NOMO-1 treated with DMSO at 0.1 percent for 48 hours (cell line): ENCODE data around the gene ITSN2.

ENCODE experiments used
- DNase-seq: peaks from one replicate; lab custom pipeline; 2025; ENCODE audit not compliant: unreplicated experiment; lab: John Stamatoyannopoulos, UW

The ITSN2 gene

GRCh38 chr2:24273598-24273997, 86.7 kb downstream of the ITSN2 start:
- DNase-seq = no peak

GRCh38 chr2:24272907-24273306, 87.4 kb downstream of the ITSN2 start:
- no peak for DNase-seq

GRCh38 chr2:24272161-24272802, 88.1 kb downstream of the ITSN2 start:
- DNase-seq = no peak

- no peak for DNase-seq
These were observed 91.1 kb downstream of the ITSN2 start for GRCh38 chr2:24269265-24269664.

GRCh38 chr2:24265212-24265611, 95.1 kb downstream of the ITSN2 start:
- DNase-seq = no peak

GRCh38 chr2:24262421-24262970, 97.8 kb downstream of the ITSN2 start:
- no peak for DNase-seq

- peak; percentile 15 for DNase-seq
These were observed 98.9 kb downstream of the ITSN2 start for GRCh38 chr2:24261441-24261840.

- DNase-seq = no peak
These were observed 101.0 kb downstream of the ITSN2 start for GRCh38 chr2:24259316-24259715.

GRCh38 chr2:24258718-24259117, 101.6 kb downstream of the ITSN2 start:
- no peak for DNase-seq

GRCh38 chr2:24253303-24253919, 106.9 kb downstream of the ITSN2 start:
- no peak for DNase-seq

- DNase-seq = no peak
These were observed 112.7 kb downstream of the ITSN2 start for GRCh38 chr2:24247592-24247991.

- DNase-seq = no peak
These were observed 113.2 kb downstream of the ITSN2 start for GRCh38 chr2:24247164-24247563.

- no peak for DNase-seq
These were observed 114.2 kb downstream of the ITSN2 start for GRCh38 chr2:24245986-24246776.

- no peak for DNase-seq
These were observed 118.8 kb downstream of the ITSN2 start for GRCh38 chr2:24241528-24241927.

- no peak for DNase-seq
These were observed 120.8 kb downstream of the ITSN2 start for GRCh38 chr2:24239553-24239952.

GRCh38 chr2:24238158-24238557, 122.2 kb downstream of the ITSN2 start:
- no peak for DNase-seq

GRCh38 chr2:24237313-24237712, 123.0 kb downstream of the ITSN2 start:
- DNase-seq = no peak

GRCh38 chr2:24233321-24233720, 127.0 kb downstream of the ITSN2 start:
- DNase-seq = no peak

GRCh38 chr2:24231461-24231881, 128.9 kb downstream of the ITSN2 start:
- DNase-seq = no peak

GRCh38 chr2:24228470-24228869, 131.9 kb downstream of the ITSN2 start:
- DNase-seq = no peak

GRCh38 chr2:24225499-24226242, 134.7 kb downstream of the ITSN2 start:
- DNase-seq = no peak
